A673 (cell line): Measurements from ENCODE around the gene UPF1. TPM values are rescaled to one million over a fixed set of nuclear protein-coding genes. Genes with fewer than 3 reads are reported as not detected.

Experiments used
- BruUV-seq: library from RNA; stranded (reverse); fragments of 400-500 nt; replicated peaks from 2 replicates; lab custom pipeline; 2021; lab: Mats Ljungman, UMichigan
- CTCF ChIA-PET: fragments of 300-600 bp; sonication (Branson Sonifier 250); formaldehyde crosslinking; loops from one replicate; lab custom pipeline; 2022; ENCODE audit warnings: antibody characterized with exemption; lab: Charles Lee
- POLR2A ChIA-PET: fragments of 300-600 bp; sonication (Branson Sonifier 250); formaldehyde crosslinking; loops from one replicate; lab custom pipeline; 2022; ENCODE audit warnings: antibody characterized with exemption; ENCODE audit not compliant: low non-redundant PET; lab: Charles Lee
- DNase-seq: peaks from one replicate; pipeline ENCODE4 v3.0.0-alpha.2; 2015; ENCODE audit warnings: low spot score
- H3K27ac ChIP-seq: fragments of 200-600 bp; sonication (generic); 2 replicates; pipeline ENCODE4 v1.5.1; 2016; ENCODE audit warnings: mixed run types, low read depth, mild to moderate bottlenecking, mixed read lengths, antibody characterized with exemption, low read length; ENCODE audit not compliant: poor library complexity, severe bottlenecking
- H3K27me3 ChIP-seq: fragments of 200-600 bp; sonication (generic); replicated peaks from 2 replicates; pipeline ENCODE4 v1.6.1; 2017; ENCODE audit warnings: mixed run types, low read depth, mild to moderate bottlenecking, mixed read lengths, antibody characterized with exemption, low read length; ENCODE audit not compliant: insufficient read depth, poor library complexity
- H3K36me3 ChIP-seq: fragments of 200-600 bp; sonication (generic); 2 replicates; pipeline ENCODE4 v1.6.1; 2016; ENCODE audit warnings: mixed run types, mild to moderate bottlenecking, mixed read lengths, antibody characterized with exemption, low read length; ENCODE audit not compliant: insufficient read depth, poor library complexity, severe bottlenecking
- H3K4me1 ChIP-seq: fragments of 200-600 bp; sonication (generic); 2 replicates; pipeline ENCODE4 v1.6.1; 2017; ENCODE audit warnings: mixed run types, mild to moderate bottlenecking, mixed read lengths, antibody characterized with exemption, low read length; ENCODE audit not compliant: insufficient read depth, poor library complexity, severe bottlenecking
- H3K4me3 ChIP-seq: fragments of 200-600 bp; sonication (generic); 2 replicates; pipeline ENCODE4 v1.5.1; 2016; ENCODE audit warnings: low read depth, mixed run types, mild to moderate bottlenecking, mixed read lengths, low read length; ENCODE audit not compliant: poor library complexity, severe bottlenecking
- H3K9me3 ChIP-seq: fragments of 200-600 bp; sonication (generic); 2 replicates; pipeline ENCODE4 v1.6.1; 2016; ENCODE audit warnings: mixed run types, low read depth, mild to moderate bottlenecking, mixed read lengths, antibody characterized with exemption, low read length; ENCODE audit not compliant: poor library complexity, severe bottlenecking
- CTCF ChIP-seq: fragments of 300-800, 200-600 bp; sonication (generic); conservative IDR thresholded peaks from 2 replicates; pipeline ENCODE4 v1.5.1; 2017; ENCODE audit warnings: low read depth, mild to moderate bottlenecking, antibody characterized with exemption, low read length, moderate library complexity, mixed read lengths
- EZH2 ChIP-seq: fragments of 200-600 bp; sonication (generic); IDR thresholded peaks from 2 replicates; pipeline ENCODE4 v1.6.1; 2017; ENCODE audit warnings: borderline replicate concordance, low read depth, mild to moderate bottlenecking, mixed read lengths, antibody characterized with exemption, low read length; ENCODE audit not compliant: poor library complexity, severe bottlenecking
- intact Hi-C: fragments of 100-400 bp; cut with micrococcal nuclease; formaldehyde crosslinking; loops from one replicate; pipeline ENCODE4 v1.10.0; 2022; ENCODE audit not compliant: unreplicated experiment
- total RNA-seq: library from RNA; stranded (reverse); gene quantifications from 2 replicates; pipeline ENCODE4 v1.2.3, GENCODE V29; 2021

UPF1 gene
- total RNA-seq, 1 experiment from 2014 or later, result 83.8 TPM

GRCh38 chr19:18847549-18848463 is 16.0 kb downstream of the UPF1 start:
- Histone ChIP-seq H3K4me1 (peaks cover 25% of the 10 kb centered on the region), H3K27me3 (no peaks in the 10 kb centered on the region), H3K36me3 (peaks cover 43% of the 10 kb centered on the region), H3K27ac (peak overlapping the region; percentile 68), H3K4me3 (no peak overlapping the region), H3K9me3 (no peaks in the 10 kb centered on the region)
- POLR2A ChIA-PET, result no interaction called here
- CTCF ChIA-PET, result interaction anchor here (0.7 to 1.4 kb wide), 6 partner anchors 16 to 407 kb away, joined by 3 to 5 read pairs (median 3); partner anchors contain the start of genes KXD1 and UPF1
- DNase-seq, result peak; percentile 35
- no peak for TF ChIP-seq CTCF
- no TSS peak for BruUV-seq
- intact Hi-C loops, result loop anchor here (5.0 kb wide), 3 partner anchors 76 to 381 kb away; no protein-coding TSS in a partner anchor

GRCh38 chr19:18848878-18849661 is 17.3 kb downstream of the UPF1 start:
- H3K27ac ChIP-seq, result peak overlapping the region; percentile 60
- no peak for DNase-seq
- POLR2A ChIA-PET, result interaction anchor here (0.6 kb wide), 2 partner anchors 35 to 54 kb away, joined by 3 to 12 read pairs; no protein-coding TSS in a partner anchor

More at GRCh38 chr19:18848878-18849661, 17.3 kb downstream of the UPF1 start:
- no peaks in the 10 kb centered on the region for H3K9me3 ChIP-seq
- peaks cover 25% of the 10 kb centered on the region for H3K4me1 ChIP-seq
- no TSS peak for BruUV-seq
- H3K4me3 ChIP-seq, result no peak overlapping the region
- intact Hi-C loops, result loop anchor here (5.0 kb wide), 3 partner anchors 77 to 382 kb away; no protein-coding TSS in a partner anchor
- H3K36me3 ChIP-seq, result peaks cover 55% of the 10 kb centered on the region
- no peak for TF ChIP-seq CTCF
- TF ChIP-seq EZH2, result no peak
- no peaks in the 10 kb centered on the region for H3K27me3 ChIP-seq
- CTCF ChIA-PET, result no interaction called here
